GM12872 (cell line): ENCODE measurements around the gene VRK1.

Source experiments
- CTCF ChIP-seq: IDR thresholded peaks from 3 replicates; pipeline ENCODE4 v1.5.1; 2011; ENCODE audit warnings: low read depth, mild to moderate bottlenecking, low read length, moderate library complexity; ENCODE audit not compliant: insufficient read depth

VRK1 gene

DNA sequence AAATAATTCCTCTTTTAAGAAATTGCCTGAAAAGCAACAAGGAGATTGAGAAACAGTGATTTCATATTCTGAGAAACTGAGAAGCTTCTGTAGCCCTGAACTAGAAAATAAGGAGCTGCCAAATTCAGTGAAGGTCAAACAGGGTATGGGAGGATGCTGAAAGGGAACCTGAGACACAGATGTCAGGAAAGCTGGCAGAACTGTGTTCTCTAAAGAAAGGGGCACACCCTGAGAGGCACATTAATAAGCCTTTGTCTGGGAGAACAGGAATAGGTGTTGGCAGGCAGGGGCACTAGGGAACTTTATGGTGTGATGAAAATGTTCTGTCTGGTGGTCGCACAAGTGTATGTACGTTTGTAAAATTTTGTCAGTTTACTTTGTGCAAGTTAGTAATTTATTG, 29.6 kb downstream of the VRK1 start:
- no peak for TF ChIP-seq CTCF

DNA sequence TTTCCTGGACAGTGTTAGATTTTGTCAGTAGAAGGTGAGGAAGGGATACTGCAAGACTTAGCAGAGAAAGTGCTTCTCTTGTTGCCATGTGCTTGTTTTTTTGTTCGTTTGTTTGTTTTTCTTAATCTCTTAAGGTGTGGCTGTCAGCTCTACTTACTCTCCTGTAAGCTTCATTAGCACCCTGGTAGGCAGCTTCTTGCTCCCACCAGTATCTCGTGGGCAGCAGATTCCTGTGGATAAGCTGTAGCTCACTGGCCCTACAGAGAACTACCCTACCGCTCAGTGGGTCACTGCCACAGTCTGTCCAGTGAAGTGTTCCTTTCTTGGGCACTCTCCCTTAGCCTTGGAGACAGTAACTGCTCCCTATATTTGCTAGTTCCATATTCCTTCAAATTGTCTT, 30.1 kb downstream of the VRK1 start:
- no peak for TF ChIP-seq CTCF

DNA sequence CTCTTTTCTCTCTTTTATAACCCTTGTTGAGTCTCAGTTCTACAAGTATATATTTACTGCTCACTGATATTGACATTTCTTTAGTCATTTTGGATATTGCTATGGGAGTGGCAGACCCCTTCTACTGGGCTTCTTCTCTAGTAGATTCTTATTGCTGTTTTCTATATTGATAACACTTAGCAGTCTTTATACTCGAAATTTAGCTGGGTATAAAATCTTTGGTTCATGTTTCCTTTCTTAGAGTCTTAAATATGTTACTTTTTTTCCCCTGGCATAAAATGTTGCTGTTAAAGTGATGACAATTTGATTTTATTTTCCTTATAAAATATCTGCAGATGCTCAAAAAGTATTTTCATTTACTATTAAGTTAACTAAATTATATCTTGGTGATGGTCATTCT, 32.6 kb downstream of the VRK1 start:
- TF ChIP-seq CTCF = no peak

- TF ChIP-seq CTCF = no peak
Observed at GRCh38 chr14:96830946-96831345, 33.8 kb downstream of the VRK1 start.

- TF ChIP-seq CTCF = no peak
Observed at GRCh38 chr14:96832351-96832750, 35.2 kb downstream of the VRK1 start.

DNA sequence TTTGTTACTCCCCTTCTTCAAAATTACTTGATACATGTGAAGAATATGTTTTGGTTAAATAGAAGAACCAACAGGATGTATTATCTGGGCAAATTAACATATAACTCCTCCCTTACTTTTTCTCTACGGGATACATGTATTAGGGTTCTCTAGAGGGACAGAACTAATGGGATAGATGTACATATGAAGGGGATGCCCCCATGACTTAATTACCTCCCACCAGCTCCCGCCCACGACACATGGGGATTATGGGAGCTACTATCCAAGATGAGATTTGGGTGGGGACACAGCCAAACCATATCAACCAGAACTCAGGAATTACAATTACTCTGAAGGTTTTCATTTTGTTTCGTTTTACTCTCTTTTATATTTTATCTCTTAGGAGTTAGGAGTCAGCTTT, 41.3 kb downstream of the VRK1 start:
- no peak for TF ChIP-seq CTCF

DNA sequence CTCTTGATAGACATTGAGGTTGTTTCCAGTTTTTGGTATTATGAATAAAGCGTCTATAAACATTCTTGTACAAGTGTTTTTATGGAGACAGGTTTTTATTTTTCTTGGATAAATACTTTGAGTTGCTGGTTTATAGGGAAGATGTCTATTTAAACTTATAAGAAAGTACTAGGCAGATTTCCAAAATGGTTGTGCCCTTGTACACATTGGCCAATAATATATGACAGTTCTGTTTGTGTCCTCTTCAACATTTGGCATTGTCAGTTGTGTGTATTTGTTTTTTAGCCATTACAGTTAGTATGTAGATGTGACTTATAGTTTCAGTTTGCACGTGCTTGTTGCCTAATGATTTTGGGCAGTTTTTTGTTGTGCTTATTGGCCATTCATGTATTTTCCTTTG, 42.1 kb downstream of the VRK1 start:
- no peak for TF ChIP-seq CTCF

- no peak for TF ChIP-seq CTCF
Observed at GRCh38 chr14:96843137-96843536, 46.0 kb downstream of the VRK1 start.
